HG02870 (cell line): Measurements from ENCODE around the gene OTUB2.

Experiments used
- ATAC-seq: cut with Tn5 transposase; IDR thresholded peaks from one replicate; pipeline ENCODE4 v1.9.1; 2021; ENCODE audit warnings: mild to moderate bottlenecking, moderate library complexity; ENCODE audit not compliant: unreplicated experiment

OTUB2 gene

DNA sequence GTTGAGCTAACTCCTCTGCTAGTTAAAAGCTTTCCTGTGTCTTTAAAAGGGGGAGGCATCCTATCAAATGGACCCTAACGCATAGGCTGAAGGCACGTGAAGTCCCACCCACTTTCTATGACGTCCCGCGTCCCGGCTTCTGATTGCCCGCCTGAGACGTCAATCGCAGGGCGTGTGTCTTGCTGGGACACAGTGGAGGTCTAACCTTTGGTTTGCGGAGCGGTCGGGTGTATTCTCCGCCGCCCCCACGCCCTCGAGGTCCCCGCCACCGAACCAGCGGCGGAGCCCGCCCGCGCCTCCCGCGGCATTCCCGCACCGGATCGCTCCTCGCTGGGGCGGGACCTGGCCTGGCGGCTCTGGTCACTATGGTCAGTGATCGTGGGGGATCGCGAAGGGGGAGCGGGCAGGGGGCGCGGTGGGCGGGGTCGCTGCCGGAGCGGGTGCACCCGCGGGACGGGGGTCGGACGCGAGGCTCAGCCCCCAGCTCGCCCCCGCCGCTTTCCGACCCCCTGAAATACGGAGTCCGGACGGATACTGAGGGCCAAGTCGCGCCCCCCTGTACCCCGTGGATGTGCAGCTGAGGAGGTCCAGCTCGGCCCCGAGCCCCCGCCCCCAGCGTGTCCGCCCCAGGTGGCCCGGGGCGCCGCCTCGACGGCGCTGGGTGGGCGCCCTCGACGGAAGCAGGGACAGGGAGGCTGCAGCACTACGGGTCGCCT lies at the start of gene OTUB2:
Gene OTUB2 (plus strand): TSS at position 168 of the 716 bp plus-strand sequence. CDS start 198 bp downstream, at position 366.
- ATAC-seq: peak; percentile 99

DNA sequence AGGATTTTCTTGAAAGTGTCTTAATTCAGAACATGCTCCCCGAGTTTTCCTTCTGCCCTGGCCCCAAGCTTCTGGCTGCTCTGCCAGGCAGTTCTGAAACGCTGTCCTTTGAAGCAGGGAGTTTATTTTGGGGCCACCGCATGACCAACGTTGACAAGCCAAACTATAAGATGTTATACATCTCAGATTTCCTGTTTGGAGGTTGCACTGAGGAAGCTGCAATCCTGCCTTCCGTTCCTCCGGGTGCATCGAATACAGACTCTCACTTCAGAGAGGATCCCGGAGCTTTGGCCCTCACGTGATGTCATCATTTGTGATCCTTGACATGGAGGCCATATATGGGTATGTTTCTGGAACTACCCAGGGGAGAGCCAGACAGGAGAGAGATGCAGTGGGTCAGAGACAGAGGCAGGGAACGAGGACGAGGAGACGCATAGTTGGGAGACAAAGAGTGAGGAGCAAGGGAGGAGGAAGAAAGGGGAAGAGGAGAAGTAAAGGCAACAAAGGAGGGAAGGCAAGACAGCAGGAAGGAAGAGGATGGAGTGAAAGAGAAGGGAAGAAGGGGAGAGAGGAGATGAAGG lies 49.6 kb upstream of the OTUB2 start, which contains the start of gene ASB2:
Gene ASB2 (minus strand): TSS at position 94 of the 581 bp plus-strand sequence. CDS start 12,031 bp downstream, outside the sequence.
- ATAC-seq: peak; percentile 10

DNA sequence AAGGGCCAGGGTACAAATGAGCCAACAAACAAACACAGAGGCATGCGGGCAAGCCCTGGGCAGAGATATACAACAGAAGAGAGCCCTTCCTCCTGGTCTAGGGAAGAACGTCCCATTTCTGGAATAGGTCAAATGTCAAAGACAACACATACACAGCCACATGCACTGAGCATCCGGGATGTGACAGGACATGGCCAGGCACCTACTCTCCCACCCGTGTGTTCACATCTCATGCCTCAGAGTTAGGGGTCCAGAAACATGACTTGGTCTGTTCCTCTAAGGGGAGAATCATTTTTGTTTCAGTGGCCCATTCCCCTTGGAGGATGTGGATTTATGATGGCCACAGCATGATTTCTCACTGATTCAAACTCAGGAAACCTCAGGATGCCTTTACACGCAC lies 49.0 kb upstream of the OTUB2 start:
- no peak for ATAC-seq

DNA sequence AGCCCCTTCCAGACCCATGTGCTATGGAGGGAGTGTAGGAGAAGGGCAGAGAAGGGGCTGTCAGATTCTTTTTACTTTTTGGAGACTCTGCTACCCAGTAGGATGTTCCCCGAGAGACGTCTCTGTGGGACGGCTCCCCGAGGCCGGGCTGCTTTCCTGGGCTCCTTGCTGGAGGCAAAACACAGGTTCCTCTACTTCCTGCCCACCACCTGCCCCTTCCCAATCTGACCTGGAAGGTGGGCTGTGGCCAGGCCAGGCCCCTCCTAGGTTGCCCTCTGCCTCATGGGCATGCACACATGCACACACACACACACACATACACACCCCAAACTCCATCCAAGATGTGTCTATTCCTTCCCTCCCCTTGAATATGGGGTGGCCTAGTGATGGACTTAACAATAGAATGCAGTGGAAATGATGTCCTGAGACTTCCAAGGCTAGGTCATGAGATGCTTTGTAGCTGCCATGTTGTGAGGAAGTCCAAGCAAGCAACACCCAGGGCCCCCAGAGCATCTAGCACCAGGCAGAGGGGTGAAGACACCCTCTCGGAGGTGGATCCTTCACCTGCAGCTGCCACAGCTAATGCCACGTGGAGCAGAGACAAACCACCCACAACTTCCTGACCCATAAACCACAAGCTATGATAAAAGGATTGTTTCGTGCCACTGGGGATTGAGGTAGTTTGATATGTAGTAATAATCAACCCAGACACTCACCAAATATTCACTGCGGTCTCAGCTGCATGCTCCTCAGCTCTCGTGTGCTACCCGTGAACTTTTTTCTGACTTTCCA lies 48.2 kb upstream of the OTUB2 start:
- no peak for ATAC-seq

DNA sequence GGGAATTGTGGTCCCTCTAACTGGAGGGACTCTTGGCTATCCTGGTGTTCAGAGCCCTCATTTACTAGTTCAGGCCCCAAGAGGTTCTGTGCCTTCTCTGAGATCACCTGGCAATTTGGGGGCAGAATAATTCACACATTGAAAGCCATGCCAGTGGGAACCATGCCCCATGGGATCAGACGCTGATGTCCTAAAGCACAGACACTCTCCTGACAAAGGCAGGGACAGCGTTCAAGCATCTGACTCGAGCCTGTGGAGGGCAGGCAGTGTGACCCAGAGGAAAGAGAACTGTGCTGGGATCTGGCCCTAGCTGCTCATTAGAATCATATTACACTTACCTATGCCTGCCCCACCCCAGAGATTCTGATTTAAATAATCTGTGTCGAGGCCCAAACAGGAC lies 47.4 kb upstream of the OTUB2 start:
- ATAC-seq: no peak

DNA sequence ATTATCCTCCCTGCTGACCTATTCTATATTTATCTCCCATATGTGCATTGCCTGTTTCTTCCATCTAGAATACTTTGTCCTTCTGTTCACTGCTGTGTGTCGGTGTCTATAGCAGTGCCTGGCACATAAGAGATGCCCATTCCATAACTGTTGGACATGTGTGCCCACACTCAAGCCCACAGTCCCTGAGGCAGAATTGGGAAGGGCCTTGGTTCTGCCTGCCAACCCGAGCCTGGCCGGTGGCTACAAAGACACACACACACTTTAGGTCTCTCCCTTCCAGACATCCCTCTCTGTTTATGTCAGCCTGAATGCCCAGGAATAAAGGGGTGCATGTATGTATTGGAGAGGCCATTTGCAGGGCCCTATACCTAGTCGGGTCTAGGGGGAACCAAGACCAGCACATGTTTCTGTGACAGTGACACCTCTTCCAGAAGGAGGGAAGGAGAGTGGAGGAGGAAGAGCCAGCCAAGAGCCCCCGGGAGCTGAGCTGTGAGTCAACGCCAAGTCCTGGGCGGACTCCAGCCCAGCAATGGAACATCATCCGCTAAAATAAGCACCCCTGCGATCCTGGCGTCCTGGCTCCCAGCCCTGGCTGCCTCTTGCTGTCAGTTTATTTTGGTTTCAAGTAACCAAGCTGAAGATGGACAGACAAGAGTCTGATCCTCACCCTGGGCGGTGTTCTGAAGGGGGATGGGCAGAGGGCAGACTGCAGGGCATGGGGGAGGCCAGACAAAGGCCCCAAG lies 45.5 kb upstream of the OTUB2 start:
- ATAC-seq: no peak

DNA sequence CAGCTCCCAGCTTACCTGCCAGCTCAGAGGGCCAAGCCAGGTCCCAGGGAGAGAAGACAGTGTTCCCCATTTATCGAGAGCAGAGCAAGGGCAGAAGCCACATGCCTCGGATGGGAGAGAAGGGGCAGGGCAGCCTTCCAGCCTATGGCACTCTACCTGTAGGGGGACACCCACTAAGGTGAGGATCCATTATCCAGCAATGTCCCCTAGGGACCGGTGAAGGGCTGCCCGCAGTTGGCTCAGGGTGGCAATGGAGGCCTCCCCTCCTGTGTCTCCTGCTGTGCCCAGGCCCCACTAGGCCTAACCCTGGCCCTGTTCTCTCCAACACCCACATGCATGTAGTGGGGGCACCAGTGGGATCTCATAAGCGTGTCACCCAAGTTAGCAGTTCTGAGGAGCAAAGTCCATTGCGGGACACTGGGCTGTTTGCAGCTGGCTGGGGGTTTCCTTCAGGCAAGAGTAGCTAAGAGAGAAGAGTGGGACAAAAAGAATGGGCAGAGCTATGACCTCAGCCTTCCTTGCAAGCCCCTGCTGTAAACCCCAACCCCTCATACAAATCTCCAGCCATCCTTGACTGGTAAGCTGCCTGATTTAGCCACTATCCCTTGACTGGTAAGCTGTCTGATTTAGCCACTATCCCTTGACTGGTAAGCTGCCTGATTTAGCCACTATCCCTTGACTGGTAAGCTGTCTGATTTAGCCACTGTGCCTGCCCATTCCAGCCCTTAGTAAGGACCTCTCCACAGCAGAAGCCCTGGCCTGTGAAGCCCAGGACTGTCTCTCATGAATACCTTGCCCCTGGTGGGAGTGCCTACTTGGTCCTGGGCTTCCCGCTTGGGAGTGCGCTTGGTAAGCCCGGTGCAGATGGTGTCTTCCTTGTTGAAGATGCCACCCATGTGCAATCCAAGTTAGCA lies 44.6 kb upstream of the OTUB2 start:
- no peak for ATAC-seq

DNA sequence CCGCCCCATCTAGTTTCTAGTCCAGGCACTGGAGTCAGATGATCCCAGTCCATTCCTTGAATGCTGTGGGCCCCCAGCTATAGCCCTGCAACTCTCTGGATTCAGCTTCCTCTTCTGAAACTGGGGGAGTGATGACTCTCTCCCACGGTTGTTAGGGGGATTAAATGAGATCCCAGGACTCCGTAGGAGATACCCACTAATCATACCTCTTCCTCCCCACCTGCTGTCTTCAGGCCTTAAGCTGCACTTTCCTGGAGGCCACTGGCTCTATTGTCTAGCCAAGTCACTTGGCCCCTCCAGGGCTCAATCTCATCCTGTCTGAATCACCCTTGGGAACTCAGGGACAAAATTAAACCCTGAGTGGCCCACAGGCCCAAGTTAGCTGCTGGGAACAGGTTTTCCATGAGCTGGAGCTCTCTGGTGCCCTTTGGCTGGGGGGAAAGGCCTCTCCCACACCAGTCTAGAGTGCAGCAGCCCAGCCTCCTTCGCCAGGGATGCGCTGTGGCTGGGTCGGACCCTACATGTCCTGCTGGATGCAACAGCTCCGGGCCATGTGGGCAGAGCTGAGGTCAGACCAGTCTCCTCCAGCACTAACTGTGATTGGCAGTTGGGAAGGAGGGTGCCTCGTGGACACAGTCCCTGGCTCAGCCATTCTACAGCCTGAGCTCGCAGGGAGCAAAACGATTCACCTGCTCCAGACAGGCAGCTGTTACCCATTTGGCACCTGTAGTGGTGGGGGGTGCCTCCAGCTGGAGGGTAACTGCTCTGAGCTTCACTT lies 43.7 kb upstream of the OTUB2 start:
- no peak for ATAC-seq

DNA sequence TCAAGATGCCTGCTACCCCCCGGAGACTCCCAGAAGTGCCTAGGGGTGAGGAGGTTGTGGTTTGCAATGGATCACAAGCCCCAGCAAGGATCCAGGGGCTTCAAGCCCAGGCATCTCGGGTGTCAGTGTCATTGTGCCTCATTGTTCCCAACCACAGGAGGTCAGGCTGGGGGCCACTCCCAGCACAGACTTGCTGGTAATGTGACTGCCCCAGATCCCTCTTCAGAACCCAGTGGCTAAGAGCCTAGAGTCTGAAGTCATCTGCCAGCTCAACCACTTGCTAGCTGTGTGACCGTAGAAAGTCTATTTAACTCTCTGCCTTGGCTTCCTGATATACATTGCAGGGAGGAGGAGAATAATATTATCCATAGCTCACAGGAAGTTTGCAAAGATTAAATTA lies 42.1 kb upstream of the OTUB2 start:
- no peak for ATAC-seq

DNA sequence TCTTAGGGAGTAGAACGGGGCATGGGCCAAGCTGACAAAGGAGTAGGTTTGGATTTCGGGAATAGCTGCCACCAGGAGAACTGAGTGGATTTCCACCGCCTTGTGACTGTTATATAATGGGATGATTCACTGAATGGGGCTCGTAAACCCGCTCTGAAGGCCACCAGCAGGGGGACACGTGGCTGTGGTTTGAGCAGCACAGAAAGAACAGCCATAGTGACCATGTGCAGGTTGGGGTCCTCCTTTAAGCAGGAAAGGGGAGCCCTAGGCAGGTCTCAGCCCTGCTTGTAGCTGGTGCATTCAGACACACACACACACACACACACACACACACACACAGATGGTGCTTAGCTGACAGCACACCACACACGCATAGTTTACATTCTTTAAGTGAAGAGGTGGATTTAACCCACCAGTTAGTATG lies 41.1 kb upstream of the OTUB2 start:
- no peak for ATAC-seq

DNA sequence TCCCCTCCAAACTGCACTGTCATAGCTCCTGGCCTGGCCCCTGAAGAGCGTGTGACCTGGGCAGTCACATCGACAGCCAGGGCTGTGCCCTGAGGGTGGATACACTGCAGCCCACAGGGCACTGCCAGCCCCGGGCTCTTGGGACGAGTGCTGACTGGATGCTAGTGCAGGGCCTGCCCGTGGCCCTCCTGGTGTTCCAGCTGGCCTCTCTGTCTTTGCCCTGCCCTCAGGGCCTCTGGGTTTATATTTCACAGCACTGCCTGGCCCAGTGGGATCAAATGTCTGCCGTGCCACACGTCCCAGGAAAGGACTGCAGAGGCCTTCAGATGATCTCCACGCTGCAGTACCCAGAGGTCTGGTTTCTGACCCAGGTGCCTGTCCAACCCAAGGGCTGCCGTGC lies 39.2 kb upstream of the OTUB2 start:
- ATAC-seq: no peak

DNA sequence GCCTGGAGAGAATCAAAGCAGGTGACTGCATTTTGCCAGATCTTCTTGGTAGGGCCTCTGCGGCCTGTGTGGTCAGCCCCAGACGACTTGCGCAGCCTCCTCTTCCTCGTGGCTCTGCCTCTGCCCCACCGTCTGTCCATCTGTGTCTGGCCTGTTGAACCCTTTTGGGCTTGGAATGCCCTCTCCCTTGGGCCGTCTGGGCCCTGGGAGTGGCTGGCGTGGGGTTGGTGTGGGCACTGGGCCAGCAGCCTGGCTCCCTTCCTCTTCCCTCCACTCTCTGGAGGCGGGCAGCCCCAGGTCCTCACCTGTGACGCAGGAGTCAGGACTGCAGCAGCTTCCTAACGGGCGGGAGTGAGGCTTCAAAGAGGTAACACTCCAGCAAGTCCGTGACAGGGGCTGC lies 38.8 kb upstream of the OTUB2 start:
- no peak for ATAC-seq

DNA sequence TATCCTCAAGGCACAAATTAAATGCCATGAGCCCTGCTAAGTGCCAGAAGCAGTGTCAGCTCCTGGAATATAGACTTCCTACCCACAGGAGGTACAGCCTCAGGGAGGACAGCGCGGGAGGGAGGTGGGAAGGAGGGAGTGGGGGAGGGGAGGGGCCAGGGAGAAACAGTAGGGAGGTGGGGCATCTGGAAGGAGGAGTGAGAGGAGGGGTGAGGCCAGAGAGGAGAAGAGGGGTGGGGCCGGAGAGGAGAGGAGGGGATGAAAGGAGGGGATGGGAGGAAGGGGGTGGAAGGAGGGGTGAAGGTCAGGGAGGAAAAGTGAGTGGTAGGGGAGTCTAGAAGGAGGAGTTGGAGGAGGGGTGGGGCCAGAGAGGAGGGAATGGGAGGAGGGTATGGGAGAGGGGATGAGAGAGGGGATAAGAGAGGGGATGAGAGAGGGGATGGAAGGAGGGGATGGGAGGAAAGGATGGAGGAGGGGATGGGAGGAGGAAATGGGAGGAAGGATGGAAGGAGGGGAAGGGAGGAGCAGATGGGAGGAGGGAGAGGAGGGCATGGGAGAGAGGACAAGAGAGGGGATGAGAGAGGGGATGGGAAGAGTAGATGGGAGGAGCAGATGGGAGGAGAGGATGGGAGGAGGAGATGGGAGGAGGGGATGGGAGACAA lies 38.2 kb upstream of the OTUB2 start:
- no peak for ATAC-seq

DNA sequence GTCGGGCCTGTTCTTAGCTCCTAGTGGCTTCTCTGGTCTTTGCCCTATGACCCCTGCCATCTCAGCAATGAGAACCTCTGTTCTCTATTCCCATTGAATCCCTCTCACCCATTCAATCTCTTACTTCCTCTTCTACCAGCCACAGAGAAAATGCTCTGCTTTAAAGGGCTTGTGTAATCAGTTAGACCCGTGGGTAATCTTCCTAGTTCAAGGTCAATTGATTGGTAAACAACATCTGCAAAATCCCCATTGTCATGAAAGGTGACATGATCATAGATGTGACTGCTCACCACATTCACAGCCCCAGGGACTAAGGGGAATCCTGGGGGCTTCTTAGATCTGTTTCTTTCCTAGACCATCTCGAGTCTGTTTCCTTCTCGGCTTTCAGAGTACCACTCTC lies 36.2 kb upstream of the OTUB2 start:
- no peak for ATAC-seq

DNA sequence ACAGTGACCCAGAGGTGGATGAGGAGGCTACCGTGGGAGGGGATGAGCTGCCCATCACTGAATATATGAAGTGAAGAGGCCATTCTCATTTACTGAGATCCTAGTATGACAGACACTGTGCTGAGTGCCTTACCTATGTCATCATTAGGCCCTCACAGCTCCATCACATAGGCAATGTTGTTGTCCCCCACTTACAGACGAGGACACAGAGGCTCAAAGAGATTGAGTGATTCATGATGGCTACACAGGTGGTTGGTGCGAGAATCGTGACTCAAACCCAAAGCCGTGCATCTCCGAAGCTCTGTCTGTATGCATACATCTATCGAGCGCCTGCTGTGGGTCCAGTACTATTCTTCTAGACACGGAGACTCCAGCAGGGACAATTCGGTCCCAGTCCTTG lies 34.9 kb upstream of the OTUB2 start:
- ATAC-seq: no peak

DNA sequence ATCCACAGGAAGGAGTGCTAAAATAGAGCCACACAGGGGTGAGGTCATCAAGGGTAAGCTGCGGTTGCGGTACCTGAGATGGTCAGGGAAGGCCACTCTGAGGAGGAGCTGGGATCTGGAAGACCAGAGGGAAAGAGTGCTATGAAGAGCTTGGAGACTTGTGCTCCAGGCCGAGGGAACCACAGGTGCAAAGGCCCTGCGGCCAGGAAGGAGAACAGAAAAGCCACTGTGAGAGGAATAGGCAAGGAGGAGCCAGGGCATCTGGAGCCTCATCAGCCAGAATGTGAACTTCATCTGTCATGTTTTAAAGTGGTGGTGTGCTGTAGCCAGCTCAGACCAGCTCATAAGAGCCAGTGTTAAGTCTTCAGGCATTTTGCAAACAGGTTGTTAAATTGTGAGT lies 34.5 kb upstream of the OTUB2 start:
- no peak for ATAC-seq

DNA sequence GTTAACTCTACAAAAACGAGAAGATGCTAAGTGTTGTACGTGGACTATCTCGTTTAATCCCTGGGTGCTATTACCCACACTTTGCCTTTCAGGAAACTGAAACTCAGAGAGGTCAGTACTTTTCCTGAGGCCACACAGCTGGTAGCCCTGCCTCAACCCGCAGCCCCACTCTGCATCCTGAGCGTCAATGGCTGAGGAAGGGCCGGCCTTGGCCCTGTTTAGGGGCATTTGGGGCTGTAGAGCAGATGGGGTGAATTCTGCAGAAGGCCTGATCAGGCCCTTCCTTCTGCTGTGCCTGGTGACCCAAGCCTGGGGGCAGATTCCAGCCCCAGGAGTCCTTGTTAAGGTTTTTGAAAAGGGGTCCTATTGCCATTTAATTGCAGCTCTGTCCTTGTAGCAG lies 32.8 kb upstream of the OTUB2 start:
- ATAC-seq: no peak

DNA sequence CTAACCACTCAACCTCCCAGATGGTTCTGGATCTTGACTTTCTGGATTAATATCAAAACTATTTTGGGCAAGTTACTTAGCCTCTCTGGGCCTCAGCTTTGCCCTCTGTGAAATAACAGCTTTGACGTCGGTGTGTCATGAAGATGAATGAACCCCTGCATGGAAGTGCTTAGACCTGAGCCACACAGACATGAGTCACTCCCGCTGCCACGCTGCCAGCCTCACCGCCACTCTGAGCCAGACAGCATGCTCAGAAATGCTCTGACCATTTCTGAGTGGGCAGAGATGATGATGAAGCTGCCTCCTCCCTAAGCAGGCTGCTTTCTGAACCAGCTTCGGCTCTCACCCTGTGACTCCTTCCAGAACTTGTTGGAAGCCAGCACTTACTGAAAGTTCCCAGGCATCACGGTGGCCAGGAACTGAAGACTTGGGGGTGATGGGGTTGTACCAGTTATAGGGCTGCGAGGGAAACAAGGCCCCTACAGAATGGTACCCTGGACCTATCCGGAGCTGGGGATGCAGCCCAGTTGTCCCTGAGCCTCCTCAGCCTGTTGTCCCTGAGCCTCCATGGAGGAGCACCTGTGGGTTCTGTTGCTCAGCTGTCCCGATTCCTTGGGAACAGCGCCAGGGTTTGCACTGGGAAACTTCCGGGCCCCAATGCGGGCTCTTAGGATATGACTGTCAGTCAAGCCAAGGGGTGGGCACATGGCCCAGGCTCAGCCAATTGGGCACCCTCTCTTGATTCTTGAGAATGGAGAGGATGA lies 31.0 kb upstream of the OTUB2 start:
- ATAC-seq: no peak
